T47D (cell line): Measurements from ENCODE around the gene CYP1A2.

Experiments
- DNase-seq, 2 experiments: peaks; one replicate each; pipeline versions ENCODE4 v3.0.0 to v3.0.0-alpha.2; 2011 to 2012; ENCODE audit warnings: low read depth in 1 of 2, low spot score in 1 of 2
- JUND ChIP-seq: IDR thresholded peaks from 2 replicates; pipeline ENCODE4 v1.6.1; 2012; ENCODE audit warnings: low read depth
- in situ Hi-C: cut with HindIII; loops from 2 replicates; pipeline ENCODE4 v1.10.0; 2016; ENCODE audit warnings: low sequenced_read_pairs, low pct_unique_long_range_greater_than_20kb

Gene CYP1A2

DNA sequence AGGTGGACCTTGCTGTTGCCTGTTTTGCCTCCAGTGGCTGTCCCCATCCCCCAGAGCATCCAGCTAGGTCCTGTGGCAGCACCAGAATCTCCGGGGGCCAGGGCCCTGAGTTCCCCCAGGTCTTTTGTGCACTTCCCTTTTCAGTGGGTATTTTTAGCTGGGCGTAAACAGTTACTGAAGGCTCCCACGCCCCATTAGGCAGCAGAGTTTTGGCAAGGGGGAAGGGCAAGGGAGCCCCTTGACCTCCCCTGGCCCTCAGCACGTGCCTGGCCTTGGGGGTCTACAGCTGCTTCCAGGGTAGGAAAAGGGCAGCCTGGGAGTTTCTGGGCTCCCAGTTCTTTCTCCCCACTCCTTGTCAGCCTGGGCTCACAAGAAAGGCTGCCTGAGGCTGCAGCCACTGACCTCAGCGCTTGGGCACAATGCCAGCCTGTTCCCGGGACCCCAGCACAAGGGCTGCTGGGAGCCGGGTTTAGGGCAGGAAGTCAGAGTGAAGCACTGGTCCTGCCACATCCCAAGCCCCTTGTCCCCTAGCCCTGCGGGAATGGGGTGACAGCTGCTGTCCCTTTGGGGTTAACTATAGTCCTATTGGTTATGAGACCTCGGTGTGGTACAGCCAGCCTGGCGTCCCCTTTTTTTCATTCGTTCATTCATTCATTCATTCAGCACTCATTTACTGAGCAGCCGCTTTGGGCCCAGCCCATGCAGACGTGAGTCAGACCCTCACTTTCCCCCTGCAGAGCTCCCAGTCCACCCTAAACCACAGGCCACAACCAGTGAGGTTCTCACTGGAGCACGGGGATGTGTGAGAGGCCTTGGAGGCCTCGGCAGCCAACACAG lies 41.7 kb downstream of the CYP1A2 start:
- TF ChIP-seq JUND: no peak
- in situ Hi-C loops: no loop called here
- no peak for DNase-seq

DNA sequence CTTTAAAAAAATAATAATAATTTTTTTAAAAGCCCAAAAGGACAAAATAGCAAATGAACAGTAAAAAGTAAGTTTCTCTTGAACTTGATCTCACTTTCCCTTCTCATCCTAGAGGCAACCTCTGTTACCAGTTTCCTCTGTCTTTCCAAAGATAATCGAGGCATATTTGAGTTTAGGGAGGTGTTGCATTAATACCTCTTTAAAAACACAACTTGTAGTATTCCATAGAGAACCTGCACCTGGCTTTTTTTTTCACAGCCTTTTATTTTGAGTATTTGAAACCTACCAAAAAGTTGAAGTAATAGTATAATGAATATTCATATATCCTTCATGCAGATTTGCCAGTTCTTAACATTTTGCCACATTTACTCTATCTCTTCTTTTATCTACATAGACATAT lies 42.4 kb downstream of the CYP1A2 start:
- no peak for DNase-seq

DNA sequence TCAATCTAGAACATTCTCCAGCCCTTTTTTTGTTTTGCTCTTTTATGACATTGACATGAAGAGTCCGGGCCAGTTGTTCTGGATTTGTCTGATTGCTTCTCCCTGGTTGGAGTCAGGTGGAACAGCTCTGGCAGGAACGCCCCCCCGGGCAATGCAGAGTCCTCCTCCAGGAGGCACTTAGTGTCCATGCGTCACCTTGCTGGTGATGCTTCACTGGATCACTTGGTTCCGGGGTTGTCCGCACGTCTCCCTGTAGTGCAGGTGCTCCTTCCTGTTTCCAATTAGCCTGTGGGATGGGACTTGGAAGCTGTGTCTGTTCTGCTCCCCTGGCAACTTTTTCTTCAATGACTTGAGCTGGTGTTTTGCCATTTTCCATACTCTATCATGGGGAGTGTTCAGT lies 43.0 kb downstream of the CYP1A2 start:
- TF ChIP-seq JUND: no peak
- in situ Hi-C loops: no loop called here
- peak in 1 of 2 experiments; percentile 57 for DNase-seq

More for the DNA sequence above, 42.4 kb downstream of the CYP1A2 start:
- in situ Hi-C loops: no loop called here
- TF ChIP-seq JUND: no peak

DNA sequence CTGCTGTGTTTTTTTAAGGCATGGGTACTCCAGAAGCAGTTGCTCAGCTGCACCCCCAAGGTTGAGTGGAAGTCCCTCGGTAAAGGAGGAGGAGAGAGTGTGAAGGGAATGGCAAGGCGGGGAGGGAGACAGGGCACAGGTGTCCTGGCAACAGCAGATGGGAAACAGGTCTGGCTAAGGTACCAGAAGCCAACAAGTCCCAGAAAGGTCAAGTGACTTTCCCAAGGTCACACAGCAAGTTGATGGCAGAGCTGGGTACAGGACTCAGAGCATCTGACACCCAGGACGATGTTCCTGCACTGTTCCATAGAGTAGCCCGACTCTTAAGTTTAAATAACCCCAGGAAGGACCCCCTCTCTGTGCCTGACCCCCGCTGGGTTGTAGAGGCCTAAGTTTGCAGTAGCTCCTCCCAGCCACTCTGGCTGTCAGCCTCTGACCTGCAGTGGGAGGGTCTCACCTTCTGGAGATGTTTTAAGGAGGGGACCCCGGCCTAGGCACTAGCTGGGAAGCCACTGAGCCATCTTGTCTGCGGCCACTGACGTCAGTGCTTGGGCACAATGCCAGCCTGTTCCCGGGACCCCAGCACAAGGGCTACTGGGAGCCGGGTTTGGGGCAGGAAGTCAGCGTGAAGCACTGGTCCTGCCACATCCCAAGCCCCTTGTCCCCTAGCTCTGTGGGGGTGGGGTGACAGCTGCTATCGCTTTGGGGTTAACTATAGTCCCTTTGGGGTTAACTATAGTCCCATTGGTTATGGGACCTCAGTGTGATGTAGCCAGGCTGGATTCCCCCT lies 43.8 kb downstream of the CYP1A2 start:
- DNase-seq: no peak
- in situ Hi-C loops: no loop called here
- TF ChIP-seq JUND: no peak

DNA sequence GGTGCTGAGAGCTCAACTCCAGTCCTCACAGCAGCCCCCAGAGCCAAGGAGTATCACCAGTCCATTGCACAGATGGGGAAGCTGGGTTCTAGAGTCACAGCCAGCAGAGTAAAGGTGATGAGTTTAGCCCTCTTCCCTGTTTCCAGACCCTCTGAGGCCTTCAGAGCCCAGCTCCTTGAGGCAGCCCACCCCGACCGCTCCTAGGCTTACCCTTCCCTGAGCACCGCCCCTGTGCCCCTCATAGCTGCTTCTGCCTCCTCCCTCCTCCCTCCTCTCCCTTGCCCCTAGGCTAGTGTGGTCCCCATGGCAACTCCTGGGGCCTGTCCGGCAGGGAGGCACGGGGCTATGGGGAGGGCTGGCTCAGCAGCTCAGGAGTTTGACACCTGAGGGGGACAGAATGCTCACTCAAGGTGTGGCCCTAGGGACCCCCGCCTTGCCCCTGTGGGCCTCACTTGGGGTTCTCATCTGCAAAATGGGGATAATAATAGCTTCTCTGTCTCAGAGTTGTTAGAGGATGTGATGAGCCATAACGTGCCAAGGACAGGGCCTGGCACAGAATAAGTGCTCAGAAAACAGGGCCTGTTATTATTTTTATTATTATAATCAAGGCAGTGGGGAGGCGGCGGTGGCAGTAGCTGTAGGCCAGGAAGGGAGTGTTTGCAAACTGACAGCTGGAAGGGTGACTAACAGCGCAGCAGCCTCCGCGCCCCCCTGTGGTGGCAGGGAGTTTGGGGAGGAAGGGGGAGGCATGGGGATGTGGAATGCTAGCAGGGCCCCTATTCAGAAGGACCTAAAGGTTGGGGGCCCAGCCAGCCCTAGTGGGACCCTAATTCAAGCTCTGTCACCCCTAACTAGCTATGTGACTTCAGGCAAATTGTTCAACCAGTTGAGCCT lies 44.7 kb downstream of the CYP1A2 start:
- in situ Hi-C loops: no loop called here

DNA sequence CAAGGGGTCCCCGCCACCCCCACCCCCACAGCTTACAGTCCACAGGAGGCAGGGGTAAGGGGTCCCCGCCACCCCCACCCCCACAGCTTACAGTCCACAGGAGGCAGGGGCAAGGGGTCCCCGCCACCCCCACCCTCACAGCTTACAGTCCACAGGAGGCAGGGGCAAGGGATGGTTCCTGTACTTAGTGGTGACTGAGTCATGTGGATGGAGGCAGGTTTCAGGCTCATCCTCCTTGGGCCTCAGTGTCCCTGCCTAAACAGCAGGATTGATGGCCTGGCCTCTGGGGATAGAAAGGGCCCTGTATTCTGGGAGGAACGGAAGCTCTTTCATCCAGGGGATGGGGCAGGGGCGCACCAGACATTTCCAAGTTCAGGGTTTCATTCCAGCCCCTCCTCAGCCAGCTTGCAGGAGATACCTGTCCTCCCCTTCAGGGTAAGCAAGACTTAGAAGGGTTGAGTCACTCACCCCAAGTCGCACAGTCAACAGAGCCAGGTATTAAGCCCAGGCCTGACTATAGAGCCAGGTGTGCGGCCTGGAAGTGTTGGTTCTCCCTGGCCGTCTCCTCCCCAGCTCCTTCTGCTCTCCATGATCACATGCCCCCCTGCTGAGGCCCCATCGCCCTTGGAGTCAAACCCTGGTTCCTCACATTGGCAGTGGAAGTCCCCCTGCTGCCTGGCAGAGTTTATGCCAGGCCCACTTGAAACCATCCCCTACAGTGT lies 45.8 kb downstream of the CYP1A2 start:
- in situ Hi-C loops: no loop called here
- TF ChIP-seq JUND: no peak
- DNase-seq: no peak

More for the DNA sequence above, 44.7 kb downstream of the CYP1A2 start:
- no peak for TF ChIP-seq JUND
- DNase-seq: no peak

DNA sequence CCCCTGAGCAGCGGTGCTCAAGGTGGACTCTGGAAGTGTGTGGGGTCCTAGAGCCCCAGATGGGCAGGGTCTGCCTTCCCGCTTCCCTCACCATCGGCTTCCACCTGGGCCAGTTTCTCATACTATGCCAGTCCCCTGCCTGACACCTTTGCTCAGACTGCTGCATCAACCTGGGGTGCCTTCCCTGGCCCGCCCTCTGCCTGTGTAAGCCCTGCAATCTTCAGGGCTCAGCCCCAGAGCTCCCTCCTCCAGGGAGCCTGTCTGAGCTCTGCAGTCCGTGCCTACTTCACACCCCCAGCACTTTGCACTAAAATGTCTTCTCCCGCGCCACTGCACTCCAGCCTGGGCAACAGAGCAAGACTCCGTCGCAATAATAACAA lies 46.3 kb downstream of the CYP1A2 start:
- TF ChIP-seq JUND: no peak
- no peak for DNase-seq
- in situ Hi-C loops: no loop called here

DNA sequence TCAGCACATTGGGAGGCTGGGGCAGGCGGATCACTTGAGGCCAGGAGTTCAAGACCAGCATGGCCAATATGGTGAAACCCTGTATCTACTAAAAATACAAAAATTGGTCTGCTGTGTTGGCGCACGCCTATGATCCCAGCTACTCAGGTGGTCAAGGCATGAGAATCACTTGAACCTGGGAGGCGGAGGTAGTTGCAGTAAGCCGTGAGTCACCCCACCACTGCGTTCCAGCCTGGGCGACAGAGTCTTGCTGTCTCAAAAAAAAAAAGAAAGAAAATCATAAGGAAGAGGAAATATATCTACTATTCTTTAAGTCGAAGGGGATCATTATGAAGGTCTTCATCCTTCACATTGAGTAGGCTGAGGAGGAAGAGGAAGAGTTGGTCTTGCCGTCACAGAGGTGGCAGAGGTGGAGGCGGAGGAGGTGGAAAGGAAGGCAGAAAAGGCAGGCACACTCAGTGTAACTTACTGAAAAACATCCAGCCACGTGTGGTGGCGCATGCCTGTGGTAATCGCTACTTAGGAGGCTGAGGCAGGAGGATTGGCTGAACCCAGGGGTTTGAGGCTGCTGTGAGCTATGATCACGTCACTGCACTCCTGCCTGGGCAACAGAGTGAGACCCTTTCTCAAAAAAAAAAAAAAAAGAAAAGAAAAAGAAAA lies 47.5 kb downstream of the CYP1A2 start:
- in situ Hi-C loops: no loop called here
- no peak for DNase-seq
- TF ChIP-seq JUND: no peak

DNA sequence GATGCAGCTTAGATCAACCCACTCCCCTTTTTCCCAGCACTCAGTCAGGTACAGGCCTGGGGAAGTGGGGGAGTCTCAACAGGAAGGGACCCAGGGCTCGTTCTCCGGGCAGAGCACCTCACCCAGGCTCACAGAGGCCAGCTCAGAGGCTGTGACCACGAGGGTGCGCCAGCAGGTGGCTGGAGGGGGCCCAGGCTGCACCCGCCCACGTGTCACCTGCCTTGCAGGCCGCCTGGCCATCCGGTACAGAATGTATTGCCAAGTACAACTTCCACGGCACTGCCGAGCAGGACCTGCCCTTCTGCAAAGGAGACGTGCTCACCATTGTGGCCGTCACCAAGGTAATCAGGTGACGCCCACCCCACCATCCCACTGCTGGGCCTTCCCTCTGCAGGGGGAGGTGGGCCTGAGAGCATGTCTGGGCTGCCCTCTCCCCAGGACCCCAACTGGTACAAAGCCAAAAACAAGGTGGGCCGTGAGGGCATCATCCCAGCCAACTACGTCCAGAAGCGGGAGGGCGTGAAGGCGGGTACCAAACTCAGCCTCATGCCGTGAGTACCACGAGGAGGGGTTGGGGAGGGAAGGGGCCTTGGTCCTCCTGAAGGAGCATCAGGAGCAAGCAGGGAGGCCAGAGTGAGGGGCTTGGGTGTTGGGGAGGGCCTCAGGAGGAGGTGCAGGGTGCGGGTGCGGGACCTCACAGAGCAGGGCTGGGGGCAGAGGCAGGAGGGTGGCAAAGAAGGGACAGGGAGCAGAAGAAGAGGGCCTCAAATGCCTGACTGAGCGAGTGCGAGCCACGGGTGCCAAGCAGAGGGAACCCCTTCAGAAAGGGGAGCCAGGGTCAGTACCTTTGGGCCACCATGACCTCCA lies 50.0 kb downstream of the CYP1A2 start:
- in situ Hi-C loops: no loop called here
- DNase-seq: no peak
- no peak for TF ChIP-seq JUND

DNA sequence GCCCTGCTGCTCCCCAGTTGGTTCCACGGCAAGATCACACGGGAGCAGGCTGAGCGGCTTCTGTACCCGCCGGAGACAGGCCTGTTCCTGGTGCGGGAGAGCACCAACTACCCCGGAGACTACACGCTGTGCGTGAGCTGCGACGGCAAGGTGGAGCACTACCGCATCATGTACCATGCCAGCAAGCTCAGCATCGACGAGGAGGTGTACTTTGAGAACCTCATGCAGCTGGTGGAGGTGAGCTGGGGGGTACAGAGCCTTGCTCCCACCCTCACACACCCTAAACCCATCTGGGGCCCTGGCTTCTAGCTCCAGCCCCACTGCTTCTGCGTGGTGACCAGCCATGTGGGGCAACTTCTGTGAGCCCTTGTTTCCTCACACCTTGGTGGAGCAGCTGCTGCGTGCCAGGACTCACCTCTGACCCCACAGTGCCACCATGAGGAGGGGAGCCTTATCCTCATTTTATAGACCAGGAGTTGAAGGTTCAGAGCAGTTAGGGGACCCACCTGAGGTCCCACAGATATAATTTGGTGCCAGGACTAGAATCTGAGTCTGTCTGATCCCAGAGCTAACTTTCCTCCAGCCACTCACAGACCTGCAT lies 50.7 kb downstream of the CYP1A2 start:
- in situ Hi-C loops: no loop called here
- no peak for DNase-seq
- TF ChIP-seq JUND: no peak
